Mononuclear cell (primary cell): ENCODE results near the gene ENTPD6. TPM values are rescaled to one million over a fixed set of nuclear protein-coding genes. Genes with fewer than 3 reads are reported as not detected.
"Not testable (repeated sequence)": the region's sequence is repeated elsewhere in the genome, so short reads cannot be mapped to it uniquely, and the experiment has no call there.

Source experiments
- H3K27me3 ChIP-seq: 2 replicates; pipeline ENCODE4 v1.6.0; 2011; ENCODE audit warnings: low read length, control low read depth; ENCODE audit not compliant: insufficient read depth
- H3K4me1 ChIP-seq: 2 replicates; pipeline ENCODE4 v1.5.1; 2011; ENCODE audit warnings: mild to moderate bottlenecking, low read length, control low read depth; ENCODE audit not compliant: insufficient read depth
- H3K4me3 ChIP-seq: 2 replicates; pipeline ENCODE4 v1.5.1; 2011; ENCODE audit warnings: mild to moderate bottlenecking, low read length, moderate library complexity
- H3K9me3 ChIP-seq: 2 replicates; pipeline ENCODE4 v1.5.1; 2011; ENCODE audit warnings: low read depth, mild to moderate bottlenecking, control low read depth, low read length
- total RNA-seq: library from RNA; depleted of rRNA; stranded (reverse); fragments of >200 nt; gene quantifications from one replicate; pipeline ENCODE4 v1.2.3, GENCODE V29; 2012

Gene ENTPD6
- total RNA-seq, 1 donor: 30.6 TPM

- H3K4me3 ChIP-seq: no peak overlapping the region
- H3K4me1 ChIP-seq: peaks cover 14% of the 10 kb centered on the region
- H3K9me3 ChIP-seq: no peaks in the 10 kb centered on the region
- no peaks in the 10 kb centered on the region for H3K27me3 ChIP-seq
These were observed 41.2 kb downstream of the ENTPD6 start for GRCh38 chr20:25236450-25237304.

- Histone ChIP-seq H3K9me3 (no peaks in the 10 kb centered on the region), H3K4me3 (no peak overlapping the region), H3K4me1 (peaks cover 14% of the 10 kb centered on the region), H3K27me3 (no peaks in the 10 kb centered on the region)
These were observed 42.3 kb downstream of the ENTPD6 start for GRCh38 chr20:25237610-25238318.

GRCh38 chr20:25238319-25239037 lies 43.0 kb downstream of the ENTPD6 start:
- no peaks in the 10 kb centered on the region for H3K9me3 ChIP-seq
- H3K27me3 ChIP-seq: no peaks in the 10 kb centered on the region
- no peak overlapping the region for H3K4me3 ChIP-seq
- peaks cover 14% of the 10 kb centered on the region for H3K4me1 ChIP-seq

DNA sequence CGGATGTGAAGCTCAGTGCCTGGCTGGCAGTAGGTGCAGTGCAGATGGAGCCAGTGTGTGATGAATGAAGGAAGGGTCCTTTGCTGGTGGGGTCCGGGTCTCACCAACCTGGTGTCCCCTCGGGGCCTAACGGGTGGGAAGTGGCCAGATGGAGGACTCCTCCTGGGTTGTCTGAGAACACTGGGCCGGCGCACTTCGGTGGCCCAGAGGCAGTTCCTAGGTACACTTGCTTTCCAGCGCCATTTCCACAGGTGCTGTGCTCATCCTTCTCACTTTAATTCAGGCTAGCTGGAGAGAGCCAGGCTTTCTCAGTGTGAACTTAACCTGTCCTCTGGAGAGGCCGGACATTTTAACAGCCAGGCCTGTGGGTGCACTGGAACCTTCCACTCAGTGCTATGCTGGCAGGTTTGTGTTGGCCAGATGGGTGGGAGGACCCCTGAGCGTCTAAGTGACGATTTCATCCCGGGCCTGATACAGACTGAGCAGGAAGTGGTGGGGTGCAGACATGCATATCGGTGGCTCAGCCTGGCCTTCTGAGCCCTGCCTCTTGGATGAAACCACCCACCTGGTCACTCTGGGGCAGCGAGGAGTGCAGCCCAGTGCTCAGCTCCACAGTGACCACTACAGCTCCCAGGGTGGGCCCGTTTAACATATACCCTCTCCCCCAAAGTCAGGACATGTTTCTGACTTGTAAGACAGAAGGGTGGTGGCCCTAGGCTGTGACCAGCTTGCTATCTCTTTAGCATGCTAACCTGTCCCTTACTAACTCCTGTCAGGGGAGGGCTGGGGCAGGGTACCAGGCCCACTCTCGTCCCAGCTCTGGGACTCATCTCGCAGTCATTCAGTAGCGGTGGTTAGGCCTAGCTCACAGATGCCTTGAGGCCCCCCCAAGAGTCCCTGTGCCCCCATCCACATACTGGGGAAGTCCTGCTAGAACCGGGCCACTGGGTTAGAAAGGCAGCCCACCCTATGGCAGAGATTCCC lies 44.2 kb downstream of the ENTPD6 start:
- peaks cover 14% of the 10 kb centered on the region for H3K4me1 ChIP-seq

GRCh38 chr20:25240851-25241658 lies 45.5 kb downstream of the ENTPD6 start:
- not testable (repeated sequence) for H3K4me3 ChIP-seq, H3K27me3 ChIP-seq, H3K9me3 ChIP-seq
- peaks cover 14% of the 10 kb centered on the region for H3K4me1 ChIP-seq

More for the DNA sequence above, 44.2 kb downstream of the ENTPD6 start:
- Histone ChIP-seq H3K27me3 (no peaks in the 10 kb centered on the region), H3K9me3 (no peaks in the 10 kb centered on the region), H3K4me3 (no peak overlapping the region)

DNA sequence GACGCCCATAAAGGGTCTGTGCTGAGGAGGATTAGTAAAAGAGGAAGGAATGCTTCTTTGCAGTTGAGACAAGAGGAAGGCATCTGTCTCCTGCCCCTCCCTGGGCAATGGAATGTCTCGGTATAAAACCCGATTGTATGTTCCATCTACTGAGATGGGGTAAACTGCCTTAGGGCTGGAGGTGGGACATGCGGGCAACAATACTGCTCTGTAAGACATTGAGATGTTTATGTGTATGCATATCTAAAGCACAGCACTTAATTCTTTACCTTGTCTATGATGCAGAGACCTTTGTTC lies 46.1 kb downstream of the ENTPD6 start:
- H3K4me3 ChIP-seq, H3K9me3 ChIP-seq, H3K27me3 ChIP-seq: not testable (repeated sequence)
- H3K4me1 ChIP-seq: peaks cover 14% of the 10 kb centered on the region

DNA sequence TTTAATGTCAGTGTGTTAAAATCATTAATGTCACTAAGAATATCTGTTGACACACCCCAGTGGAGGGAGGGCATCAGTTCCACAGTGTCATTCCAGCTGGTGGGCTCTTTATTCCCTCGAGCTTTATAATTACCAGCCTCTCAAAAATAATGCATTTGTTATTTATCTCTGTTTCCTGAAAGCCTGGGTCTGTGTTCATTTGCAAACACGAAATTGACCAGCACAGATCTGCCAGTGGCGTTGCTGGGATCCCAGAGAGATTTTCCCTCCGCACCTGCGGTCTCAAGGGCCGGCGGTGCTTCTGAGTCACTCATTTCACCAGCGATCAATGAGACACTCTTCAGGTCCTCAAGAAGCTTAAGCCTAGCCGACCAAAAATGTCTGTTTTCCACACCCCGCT lies 46.7 kb downstream of the ENTPD6 start:
- no peak overlapping the region for H3K4me3 ChIP-seq
- no peaks in the 10 kb centered on the region for H3K9me3 ChIP-seq
- peaks cover 19% of the 10 kb centered on the region for H3K4me1 ChIP-seq
- no peaks in the 10 kb centered on the region for H3K27me3 ChIP-seq

DNA sequence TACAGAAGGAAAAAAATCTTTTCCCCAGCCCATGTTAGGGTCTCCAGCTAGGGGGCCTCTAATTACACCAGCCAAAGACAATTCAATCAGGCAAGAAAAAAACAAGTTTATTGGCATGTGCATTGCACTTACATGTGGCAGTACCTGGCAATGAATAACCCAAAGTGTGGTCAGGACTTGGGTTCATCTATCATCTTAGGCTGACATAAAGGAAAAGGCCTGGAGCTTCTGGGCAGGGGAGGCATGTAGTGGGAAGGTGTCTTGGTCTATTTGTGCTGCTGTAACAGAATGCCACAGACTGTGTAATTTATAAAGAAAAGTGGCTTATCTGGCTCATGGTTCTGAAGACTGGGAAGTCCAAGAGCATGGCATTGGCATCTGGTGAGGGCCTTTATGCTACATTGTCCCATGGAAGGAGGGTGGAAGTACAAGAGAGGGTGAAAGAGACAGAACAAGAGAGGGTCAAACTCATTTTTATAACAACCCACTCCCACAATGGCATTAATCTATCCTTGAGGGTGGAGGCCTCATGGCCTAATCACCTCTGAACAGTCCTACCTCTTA lies 48.0 kb downstream of the ENTPD6 start:
- H3K27me3 ChIP-seq: no peaks in the 10 kb centered on the region
- peaks cover 12% of the 10 kb centered on the region for H3K4me1 ChIP-seq
- H3K4me3 ChIP-seq: no peak overlapping the region
- no peaks in the 10 kb centered on the region for H3K9me3 ChIP-seq

DNA sequence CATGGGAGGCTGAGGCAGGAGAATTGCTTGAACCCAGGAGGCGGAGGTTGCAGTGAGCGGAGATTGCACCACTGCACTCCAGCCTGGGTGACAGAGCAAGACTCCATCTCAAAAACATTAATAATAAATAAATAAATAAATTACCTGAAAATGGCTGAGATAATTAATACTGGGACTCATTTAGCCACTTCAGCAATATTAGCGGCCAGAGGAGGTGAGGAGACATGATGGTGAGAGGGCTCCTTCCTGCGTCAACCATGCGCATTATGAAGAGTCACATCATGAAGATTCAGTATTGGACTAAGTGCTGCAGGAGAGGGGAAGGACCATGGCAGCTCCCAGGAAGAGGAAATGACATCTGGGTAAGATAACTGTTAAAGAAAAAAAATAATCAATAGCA lies 49.5 kb downstream of the ENTPD6 start:
- Histone ChIP-seq H3K9me3 (no peaks in the 10 kb centered on the region), H3K27me3 (no peaks in the 10 kb centered on the region), H3K4me3 (no peak overlapping the region), H3K4me1 (peaks cover 25% of the 10 kb centered on the region)

GRCh38 chr20:25245461-25245860 lies 49.9 kb downstream of the ENTPD6 start:
- peaks cover 30% of the 10 kb centered on the region for H3K4me1 ChIP-seq
- H3K9me3 ChIP-seq: no peaks in the 10 kb centered on the region
- no peak overlapping the region for H3K4me3 ChIP-seq
- no peaks in the 10 kb centered on the region for H3K27me3 ChIP-seq

DNA sequence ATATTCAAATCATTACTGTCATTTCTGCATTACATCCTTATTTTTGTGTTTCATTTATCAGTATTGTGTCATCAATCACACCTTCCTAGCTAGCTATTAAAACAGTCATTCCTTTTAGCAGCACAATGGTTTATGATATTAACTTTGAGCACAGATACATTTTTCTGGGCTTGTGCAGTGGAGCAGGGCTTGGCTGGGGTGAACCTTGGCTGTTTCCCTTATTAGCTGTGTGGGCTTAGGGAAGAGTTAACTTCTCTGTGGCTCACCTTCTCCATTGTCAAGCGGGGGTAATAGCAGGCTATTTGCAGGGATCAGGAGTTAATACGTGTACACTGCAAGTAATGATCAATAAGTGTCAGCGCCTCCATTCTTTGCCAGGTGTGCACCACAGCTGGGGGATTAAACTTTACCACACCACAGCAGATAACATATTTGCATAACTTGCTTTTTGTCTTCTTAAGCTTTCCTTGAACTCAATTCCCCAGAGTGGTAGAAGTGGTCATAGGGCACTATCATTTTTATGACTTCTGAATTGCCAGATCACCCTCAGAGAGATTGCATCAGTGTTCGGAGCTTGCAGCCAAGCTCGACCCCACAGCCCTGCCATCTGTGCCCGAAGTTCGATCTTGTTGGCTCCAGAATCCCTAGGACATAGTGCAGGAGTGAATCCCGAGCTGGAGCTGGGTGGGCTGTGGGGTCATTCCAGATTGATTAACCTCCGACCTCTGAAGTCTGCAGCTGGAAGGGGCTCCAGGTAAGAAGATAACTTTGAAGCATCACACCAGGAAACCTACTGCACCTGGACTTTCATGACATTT lies 50.9 kb downstream of the ENTPD6 start:
- Histone ChIP-seq H3K27me3 (no peaks in the 10 kb centered on the region), H3K4me3 (no peak overlapping the region), H3K9me3 (no peaks in the 10 kb centered on the region), H3K4me1 (peaks cover 35% of the 10 kb centered on the region)

GRCh38 chr20:25247000-25247517 lies 51.5 kb downstream of the ENTPD6 start:
- peaks cover 37% of the 10 kb centered on the region for H3K4me1 ChIP-seq
- peak overlapping the region; percentile 75 for H3K4me3 ChIP-seq
- H3K9me3 ChIP-seq: no peaks in the 10 kb centered on the region
- H3K27me3 ChIP-seq: no peaks in the 10 kb centered on the region

DNA sequence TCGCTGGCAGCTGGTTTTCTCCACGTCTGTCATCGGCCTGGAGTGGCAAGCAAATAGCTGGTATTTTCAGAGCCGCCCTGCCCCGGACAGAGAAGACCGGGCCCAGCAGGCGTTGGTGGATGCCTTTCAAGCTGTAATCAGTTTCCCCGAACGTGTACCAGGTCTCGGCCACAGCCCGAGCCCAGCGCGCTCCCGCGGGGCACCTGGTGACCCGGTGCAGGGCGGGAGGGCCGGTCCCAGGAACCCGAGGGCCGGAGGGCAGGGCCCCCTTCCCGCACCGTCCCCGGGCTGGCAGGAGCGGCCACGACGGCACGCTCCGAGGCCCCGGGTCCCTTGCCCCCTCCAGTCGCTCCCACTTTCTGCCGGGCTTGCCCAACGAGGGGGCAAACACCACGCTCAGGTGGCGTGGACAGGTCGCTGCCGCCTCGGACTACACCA lies 52.0 kb downstream of the ENTPD6 start:
- H3K27me3 ChIP-seq: no peaks in the 10 kb centered on the region
- peaks cover 37% of the 10 kb centered on the region for H3K4me1 ChIP-seq
- H3K4me3 ChIP-seq: peak overlapping the region; percentile 75
- H3K9me3 ChIP-seq: no peaks in the 10 kb centered on the region
